Pancreas (tissue), 10 donors: Measurements from ENCODE around the gene FN3KRP. TPM values are rescaled to one million over a fixed set of nuclear protein-coding genes. Genes with fewer than 3 reads are reported as not detected.

ENCODE experiments used
- ATAC-seq, 4 donors: fragments of 200-7000 bp; cut with Tn5 transposase; one replicate each; pipeline versions ENCODE4 v1.8.0 to v1.9.1; 2020; ENCODE audit warnings: mild to moderate bottlenecking in 4 of 4, moderate library complexity in 4 of 4
- DNase-seq, 6 donors: peaks; one replicate each; pipeline ENCODE4 v3.0.0-alpha.2; 2020
- FAIRE-seq: peaks from 2 replicates; lab custom pipeline; 2012; peaks lifted over from hg19 to GRCh38; lab: Jason Lieb, UNC
- H3K27ac ChIP-seq, 4 donors: fragments of 200-600 bp; sonication (generic); 1 replicate in 3 of 4; 2 replicates in 1 of 4; pipeline versions ENCODE4 v1.5.0 to v1.8.0; 2020
- H3K27me3 ChIP-seq, 4 donors: fragments of 200-600 bp; one replicate each; pipeline ENCODE4 v1.8.0; 2021
- H3K36me3 ChIP-seq, 3 donors: fragments of 200-600 bp; sonication (generic) in 1 of 3; one replicate each; pipeline versions ENCODE4 v1.5.0 to v1.8.0; 2020 to 2021
- H3K4me1 ChIP-seq, 3 donors: fragments of 200-600 bp; one replicate each; pipeline ENCODE4 v1.8.0; 2021
- H3K4me3 ChIP-seq, 4 donors: fragments of 200-600 bp; sonication (generic) in 2 of 4; one replicate each; pipeline versions ENCODE4 v1.5.0 to v1.8.0; 2020 to 2021
- H3K9me3 ChIP-seq, 4 donors: fragments of 200-600 bp; one replicate each; pipeline ENCODE4 v1.8.0; 2021
- WGBS, 2 donors: extraction: QIAGEN DNeasy Blood & Tissue Kit; methylation state at CpG; one replicate each; pipeline ENCODE4 v1.1.7; 2013; 5-methylcytosine and 5-hydroxymethylcytosine counted together
- intact Hi-C, 3 donors: fragments of 100-400 bp; cut with DNase I; formaldehyde crosslinking; loops; one replicate each; pipeline versions ENCODE4 v1.11.1 to v1.14.2; 2022
- microRNA-seq, 2 donors: library from miRNA; unstranded; fragments of <30 nt; microRNA quantifications; one replicate each; pipeline versions ENCODE4 to v1.1.0, GENCODE V29; 2019 to 2020
- polyA plus RNA-seq, 2 donors: library from polyadenylated mRNA; stranded (reverse); fragments of 200-250 nt; gene quantifications; one replicate each; pipeline ENCODE4 v1.2.3, GENCODE V29; 2013
- total RNA-seq, 6 donors: library from RNA; stranded (reverse); fragmentation: NEBNext Ultra II Directional in 4 of 6; extraction: Animal tissue kit (Norgen Biotek cat#: 25700) in 4 of 6; gene quantifications; one replicate each; pipeline versions ENCODE4 v1.2.1 to v1.2.4, GENCODE V29; 2021 to 2023
- TF ChIP-seq, protein P1 (sequence below), 4 donors: fragments of 200-600 bp; sonication (generic) in 3 of 4; IDR thresholded peaks; one replicate each; pipeline versions ENCODE4 v1.5.0 to v1.8.0; 2021; ENCODE audit warnings: antibody characterized with exemption in 4 of 4
- donor health status: healthy with polysubstance abuse.
- donor health status: DM: no; HTN: no; CAD: no; lungs with moderate emphysema.
- donor health status: DM: no; HTN: no; CAD: no.
- donor health status: control.
- donor health status: control.
- donor health status: Bipolar disorder and iron deficiency.
- donor health status: DM: yes; HTN: yes; CAD: no.
- donor health status: DM: no; HTN: no; CAD: no.
- donor health status: DM: no; HTN: no; CAD: no.
- donor health status: DM: yes; HTN: yes; CAD: no.

The FN3KRP gene
- total and polyA plus RNA-seq, 8 donors, result 9.3 to 23.1 (median 13.4) TPM

DNA sequence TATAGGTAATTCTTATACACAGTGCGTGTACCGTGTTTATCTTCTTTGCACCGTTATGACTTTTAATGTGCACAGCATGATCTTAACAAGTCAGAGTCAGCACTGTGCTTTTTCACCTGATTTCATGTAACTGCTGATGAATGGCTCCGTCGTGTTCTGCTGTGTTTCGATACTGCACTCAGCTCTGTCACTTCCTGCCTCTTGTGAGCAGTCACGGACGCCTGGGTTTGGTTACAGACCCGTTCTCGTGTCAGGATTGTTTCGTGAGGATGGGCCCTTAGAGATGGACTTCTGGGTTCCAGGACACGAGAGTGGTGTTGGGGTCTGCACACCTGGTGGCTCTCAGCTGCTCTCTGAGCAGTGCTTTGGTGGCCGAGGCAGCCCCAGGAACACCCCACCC is 59.9 kb downstream of the FN3KRP start:
- Histone ChIP-seq H3K27me3 (no peaks in the 10 kb centered on the region), H3K27ac (no peak overlapping the region), H3K4me3 (no peak overlapping the region), H3K4me1 (no peaks in the 10 kb centered on the region), H3K36me3 (no peaks in the 10 kb centered on the region), H3K9me3 (no peaks in the 10 kb centered on the region)
- DNase-seq (no peak), ATAC-seq (no peak), FAIRE-seq (no peak)
- intact Hi-C loops, result loop anchor here in 2 of 3 donors (10.0 kb wide), 2 partner anchors 122 to 422 kb away; partner anchors contain the start of gene TEX19 (in 1 of the 2)
- TF ChIP-seq, protein P1, sequence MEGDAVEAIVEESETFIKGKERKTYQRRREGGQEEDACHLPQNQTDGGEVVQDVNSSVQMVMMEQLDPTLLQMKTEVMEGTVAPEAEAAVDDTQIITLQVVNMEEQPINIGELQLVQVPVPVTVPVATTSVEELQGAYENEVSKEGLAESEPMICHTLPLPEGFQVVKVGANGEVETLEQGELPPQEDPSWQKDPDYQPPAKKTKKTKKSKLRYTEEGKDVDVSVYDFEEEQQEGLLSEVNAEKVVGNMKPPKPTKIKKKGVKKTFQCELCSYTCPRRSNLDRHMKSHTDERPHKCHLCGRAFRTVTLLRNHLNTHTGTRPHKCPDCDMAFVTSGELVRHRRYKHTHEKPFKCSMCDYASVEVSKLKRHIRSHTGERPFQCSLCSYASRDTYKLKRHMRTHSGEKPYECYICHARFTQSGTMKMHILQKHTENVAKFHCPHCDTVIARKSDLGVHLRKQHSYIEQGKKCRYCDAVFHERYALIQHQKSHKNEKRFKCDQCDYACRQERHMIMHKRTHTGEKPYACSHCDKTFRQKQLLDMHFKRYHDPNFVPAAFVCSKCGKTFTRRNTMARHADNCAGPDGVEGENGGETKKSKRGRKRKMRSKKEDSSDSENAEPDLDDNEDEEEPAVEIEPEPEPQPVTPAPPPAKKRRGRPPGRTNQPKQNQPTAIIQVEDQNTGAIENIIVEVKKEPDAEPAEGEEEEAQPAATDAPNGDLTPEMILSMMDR (IDR thresholded peaks at IDR 0.05), result no peak
- WGBS, 2 donors, result 91% methylated on average over 13 of the region's 13 CpGs

Small RNA genes lying within 50 kb of the gene (microRNA-seq; reads per million reads assigned to microRNA genes)
- 0.29 to 1.2 reads per million in 2 donors for gene MIR4525

Other genes with a start within 250 kb of the FN3KRP start
- gene FOXK2, start 197.0 kb upstream of the FN3KRP start, total RNA-seq, result 10 to 100 TPM; 18.6 to 27.9 (median 19.9) TPM
- 10 to 100 TPM; 17.7 to 19.5 TPM for gene FOXK2, start 197.0 kb upstream of the FN3KRP start, polyA plus RNA-seq
- gene WDR45B, start 68.3 kb upstream of the FN3KRP start, total RNA-seq, result 10 to 100 TPM; 28.3 to 55.4 (median 46.1) TPM
- 10 to 100 TPM; 47.3 to 63.2 TPM for gene WDR45B, start 68.3 kb upstream of the FN3KRP start, polyA plus RNA-seq
- 1 to 10 TPM; 3.4 to 8.6 (median 5.6) TPM for gene RAB40B, start 18.0 kb upstream of the FN3KRP start, total RNA-seq
- gene RAB40B, start 18.0 kb upstream of the FN3KRP start, polyA plus RNA-seq, result 10 to 100 TPM; 11.3 to 15.8 TPM
- 10 to 100 TPM; 13.2 to 24.3 (median 18.6) TPM for gene FN3K, start 18.9 kb downstream of the FN3KRP start, total RNA-seq
- 10 to 100 TPM; 16.8 to 23.4 TPM for gene FN3K, start 18.9 kb downstream of the FN3KRP start, polyA plus RNA-seq
- 10 to 100 TPM; 28.7 to 54.7 (median 36.8) TPM for gene TBCD, start 35.4 kb downstream of the FN3KRP start, total RNA-seq
- 100 to 1,000 TPM; 121 to 161 TPM for gene TBCD, start 35.4 kb downstream of the FN3KRP start, polyA plus RNA-seq
- gene ZNF750, start 123.3 kb downstream of the FN3KRP start, total RNA-seq, result not detected
- under 1 TPM; 0.02 to 0.08 TPM for gene ZNF750, start 123.3 kb downstream of the FN3KRP start, polyA plus RNA-seq